Spleen (tissue), 7 donors: ENCODE data around the gene COMMD9.

Source experiments
- POLR2AphosphoS5 ChIP-seq, 3 donors: sonication (generic); formaldehyde crosslinking; IDR thresholded peaks; one replicate each; pipeline ENCODE4 v1.5.1; 2017; ENCODE audit warnings: antibody characterized with exemption in 3 of 3
- TF ChIP-seq, protein P1 (sequence below), 11 experiments: fragments of 200-600 bp in 7 of 11; fragments of 450-650 bp in 4 of 11; sonication (generic) in 4 of 11; IDR thresholded peaks in 8 of 11; conservative IDR thresholded peaks in 3 of 11; 1 replicate in 7 of 11; 2 replicates in 4 of 11; pipeline versions ENCODE4 v1.4.0 to v1.8.0; 2016 to 2021; ENCODE audit warnings: antibody characterized with exemption in 11 of 11, inconsistent platforms in 4 of 11, mild to moderate bottlenecking in 1 of 11
- donor health status: DM: no; HTN: no; CAD: no; lungs with moderate emphysema.
- donor health status: DM: no; HTN: no; CAD: no.
- donor health status: DM: no; HTN: no; CAD: no.

DNA sequence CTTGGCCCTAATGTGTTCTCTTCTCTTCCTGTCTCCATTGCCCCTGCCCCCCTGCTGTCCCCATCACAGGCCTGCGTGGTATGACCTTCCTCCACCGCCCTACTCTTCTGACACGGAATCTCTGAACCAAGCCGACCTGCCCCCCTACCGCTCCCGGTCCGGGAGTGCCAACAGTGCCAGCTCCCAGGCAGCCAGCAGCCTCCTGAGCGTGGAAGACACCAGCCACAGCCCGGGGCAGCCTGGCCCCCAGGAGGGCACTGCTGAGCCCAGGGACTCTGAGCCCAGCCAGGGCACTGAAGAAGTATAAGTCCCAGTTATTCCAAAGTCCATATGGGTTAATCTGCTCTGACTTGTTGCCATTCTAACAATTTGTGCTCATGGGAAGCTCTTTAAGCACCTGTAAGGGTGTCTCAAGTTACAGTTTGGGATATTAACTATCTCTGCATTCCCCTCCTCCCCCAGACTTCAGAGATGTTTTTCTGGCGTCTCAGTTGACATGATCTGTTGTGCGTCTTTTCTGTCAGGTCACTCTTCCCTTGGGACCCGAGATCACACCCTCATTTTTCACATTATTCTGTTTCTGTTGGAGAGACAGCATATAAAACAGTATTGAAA is 60.0 kb downstream of the COMMD9 start:
- TF ChIP-seq, protein P1, sequence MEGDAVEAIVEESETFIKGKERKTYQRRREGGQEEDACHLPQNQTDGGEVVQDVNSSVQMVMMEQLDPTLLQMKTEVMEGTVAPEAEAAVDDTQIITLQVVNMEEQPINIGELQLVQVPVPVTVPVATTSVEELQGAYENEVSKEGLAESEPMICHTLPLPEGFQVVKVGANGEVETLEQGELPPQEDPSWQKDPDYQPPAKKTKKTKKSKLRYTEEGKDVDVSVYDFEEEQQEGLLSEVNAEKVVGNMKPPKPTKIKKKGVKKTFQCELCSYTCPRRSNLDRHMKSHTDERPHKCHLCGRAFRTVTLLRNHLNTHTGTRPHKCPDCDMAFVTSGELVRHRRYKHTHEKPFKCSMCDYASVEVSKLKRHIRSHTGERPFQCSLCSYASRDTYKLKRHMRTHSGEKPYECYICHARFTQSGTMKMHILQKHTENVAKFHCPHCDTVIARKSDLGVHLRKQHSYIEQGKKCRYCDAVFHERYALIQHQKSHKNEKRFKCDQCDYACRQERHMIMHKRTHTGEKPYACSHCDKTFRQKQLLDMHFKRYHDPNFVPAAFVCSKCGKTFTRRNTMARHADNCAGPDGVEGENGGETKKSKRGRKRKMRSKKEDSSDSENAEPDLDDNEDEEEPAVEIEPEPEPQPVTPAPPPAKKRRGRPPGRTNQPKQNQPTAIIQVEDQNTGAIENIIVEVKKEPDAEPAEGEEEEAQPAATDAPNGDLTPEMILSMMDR (IDR thresholded peaks at IDR 0.05 in 8 of 11, conservative IDR thresholded peaks at IDR 0.05 in 3 of 11), result no peak
- no peak for TF ChIP-seq POLR2AphosphoS5 (IDR thresholded peaks at IDR 0.05)
